Peyer's patch (tissue), 4 donors: Measurements from ENCODE around the gene ZNF507.

Experiments
- CTCF ChIP-seq, 6 experiments: fragments of 450-650 bp in 4 of 6; fragments of 200-600 bp in 2 of 6; sonication (generic) in 1 of 6; IDR thresholded peaks; one replicate each; pipeline ENCODE4 v1.5.1; 2017 to 2019; ENCODE audit warnings: antibody characterized with exemption in 6 of 6, mild to moderate bottlenecking in 3 of 6, moderate library complexity in 1 of 6
- POLR2A ChIP-seq, 2 donors: fragments of 450-650 bp; IDR thresholded peaks; one replicate each; pipeline ENCODE4 v1.5.1; 2017; ENCODE audit warnings: antibody characterized with exemption in 2 of 2, mild to moderate bottlenecking in 2 of 2, moderate library complexity in 2 of 2

- no peak for TF ChIP-seq POLR2A (IDR thresholded peaks at IDR 0.05)
- no peak for TF ChIP-seq CTCF (IDR thresholded peaks at IDR 0.05)
Observed at GRCh38 chr19:32316034-32316433, 29.4 kb upstream of the ZNF507 start.
